T-cell (primary cell): Measurements from ENCODE around the gene ARHGEF25. TPM values are rescaled to one million over a fixed set of nuclear protein-coding genes. Genes with fewer than 3 reads are reported as not detected.

Experiments
- ATAC-seq, 4 experiments: fragments of 200-7000 bp in 3 of 4; fragments of 150-1000 bp in 1 of 4; cut with Tn5 transposase; replicated peaks in 1 of 4; 1 replicate in 3 of 4; 2 replicates in 1 of 4; pipeline ENCODE4 v1.10.0; 2021; ENCODE audit warnings: moderate library complexity in 3 of 4, mild to moderate bottlenecking in 2 of 4, moderate number of reproducible peaks in 1 of 4
- CTCF ChIA-PET, 2 donors: fragments of 300-600 bp; sonication (Branson Sonifier 250); formaldehyde crosslinking; loops; one replicate each; lab custom pipeline; 2022; ENCODE audit warnings: antibody characterized with exemption in 2 of 2; lab: Charles Lee
- POLR2A ChIA-PET, 2 donors: fragments of 300-600 bp; sonication (Branson Sonifier 250); formaldehyde crosslinking; loops; one replicate each; lab custom pipeline; 2022; ENCODE audit warnings: antibody characterized with exemption in 2 of 2; lab: Charles Lee
- DNase-seq, 35 experiments: peaks; one replicate each; pipeline versions ENCODE4 v3.0.0 to v3.0.0-alpha.2; 2013 to 2023
- H3K27ac ChIP-seq: one replicate; pipeline ENCODE4 v1.5.1; 2013; ENCODE audit warnings: low read length
- H3K27me3 ChIP-seq, 2 experiments: replicated peaks in 1 of 2; 1 replicate in 1 of 2; 2 replicates in 1 of 2; pipeline versions ENCODE4 v1.6.1 to v1.7.0; 2013; ENCODE audit warnings: low read length in 1 of 2, mixed read lengths in 1 of 2; ENCODE audit not compliant: control insufficient read depth in 2 of 2, insufficient read depth in 2 of 2; ENCODE audit errors: extremely low read depth in 1 of 2
- H3K36me3 ChIP-seq, 2 donors: 1 replicate in 1 of 2; 2 replicates in 1 of 2; pipeline versions ENCODE4 v1.6.1 to v1.7.0; 2013; ENCODE audit warnings: low read length in 1 of 2; ENCODE audit not compliant: control insufficient read depth in 2 of 2, insufficient read depth in 1 of 2; ENCODE audit errors: extremely low read depth in 1 of 2
- H3K4me1 ChIP-seq, 2 experiments: 1 replicate in 1 of 2; 2 replicates in 1 of 2; pipeline versions ENCODE4 v1.6.1 to v1.7.0; 2013; ENCODE audit warnings: low read length in 2 of 2, mixed read lengths in 1 of 2; ENCODE audit not compliant: insufficient read depth in 2 of 2, control insufficient read depth in 1 of 2; ENCODE audit errors: extremely low read depth in 1 of 2
- H3K4me3 ChIP-seq, 2 donors: 1 replicate in 1 of 2; 2 replicates in 1 of 2; pipeline versions ENCODE4 v1.5.1 to v1.7.0; 2013; ENCODE audit warnings: mild to moderate bottlenecking in 2 of 2, low read length in 1 of 2, moderate library complexity in 1 of 2; ENCODE audit not compliant: control insufficient read depth in 1 of 2; ENCODE audit errors: extremely low read depth in 1 of 2
- H3K9me3 ChIP-seq: 2 replicates; pipeline ENCODE4 v1.7.0; 2013
- H3K27ac Mint-ChIP-seq, 2 donors: one replicate each; pipeline ENCODE4 v1.8.0; 2020 to 2021; ENCODE audit warnings: mild to moderate bottlenecking in 2 of 2, mixed read lengths in 2 of 2
- H3K27me3 Mint-ChIP-seq, 2 donors: one replicate each; pipeline ENCODE4 v1.8.0; 2021 to 2022; ENCODE audit warnings: mixed read lengths in 2 of 2
- H3K36me3 Mint-ChIP-seq: one replicate; pipeline ENCODE4 v1.8.0; 2021; ENCODE audit warnings: mixed read lengths
- H3K4me1 Mint-ChIP-seq, 3 donors: one replicate each; pipeline ENCODE4 v1.8.0; 2020 to 2022; ENCODE audit warnings: mixed read lengths in 3 of 3, mild to moderate bottlenecking in 1 of 3
- H3K4me3 Mint-ChIP-seq, 3 donors: one replicate each; pipeline ENCODE4 v1.8.0; 2020 to 2022; ENCODE audit warnings: mild to moderate bottlenecking in 3 of 3, mixed read lengths in 3 of 3, moderate library complexity in 3 of 3
- H3K9me3 Mint-ChIP-seq, 3 donors: one replicate each; pipeline ENCODE4 v1.8.0; 2020 to 2022; ENCODE audit warnings: mixed read lengths in 3 of 3
- WGBS: methylation state at CpG from one replicate; pipeline ENCODE4 v1.1.5; 2013; ENCODE audit warnings: missing lambda C conversion rate; ENCODE audit not compliant: insufficient coverage; 5-methylcytosine and 5-hydroxymethylcytosine counted together
- total RNA-seq, 35 experiments: library from RNA in 6 of 35; stranded (reverse) in 6 of 35; fragments of 120-200 nt in 1 of 35; gene quantifications; one replicate each; pipeline versions ENCODE4 v1.2.1 to v1.2.4 and lab custom pipeline; 2013 to 2026

The ARHGEF25 gene
- total RNA-seq, 5 donors from 2014 or later (not counting 1 experiment from before 2014, with no cell fraction given), result 0.67 to 1.4 (median 0.84) TPM

- ATAC-seq, result no peak
- Mint-ChIP-seq H3K36me3 (peaks cover 21% of the 10 kb centered on the region), H3K27ac (peak overlapping the region in 1 of 2 donors; percentile 86), H3K9me3 (no peaks in the 10 kb centered on the region), H3K4me3 (no peak overlapping the region), H3K4me1 (peaks cover 25 to 30% (median 28%) of the 10 kb centered on the region in 3 donors), H3K27me3 (no peaks in the 10 kb centered on the region)
- ChIA-PET CTCF (interaction anchor here in 1 of 2 donors (0.6 to 3.0 kb wide), 4 partner anchors 10 to 260 kb away, joined by 3 to 28 read pairs (median 3); no protein-coding TSS in a partner anchor), POLR2A (interaction anchor here in 1 of 2 donors (0.7 kb wide), 1 partner anchor 92 kb away, joined by 3 read pairs; no protein-coding TSS in a partner anchor)
- Histone ChIP-seq H3K27ac (no peak overlapping the region), H3K4me3 (no peak overlapping the region), H3K4me1 (peaks cover 7 to 25% of the 10 kb centered on the region in 2 experiments), H3K9me3 (no peaks in the 10 kb centered on the region), H3K36me3 (peaks cover 0 to 39% of the 10 kb centered on the region in 2 donors), H3K27me3 (peaks cover 0 to 6% of the 10 kb centered on the region in 2 experiments)
- WGBS, result no CpG with 5 or more reads among the region's 4 CpGs
- no peak for DNase-seq
These were observed 18.0 kb upstream of the ARHGEF25 start for GRCh38 chr12:57593187-57593586.

GRCh38 chr12:57600395-57600794, 10.8 kb upstream of the ARHGEF25 start:
- WGBS, result no CpG with 5 or more reads among the region's 2 CpGs
- H3K9me3 ChIP-seq, result no peaks in the 10 kb centered on the region
- H3K4me1 Mint-ChIP-seq, result peaks cover 21 to 31% (median 26%) of the 10 kb centered on the region in 3 donors
- H3K4me1 ChIP-seq, result peaks cover 13 to 23% of the 10 kb centered on the region in 2 experiments
- DNase-seq (no peak), ATAC-seq (no peak)
- H3K9me3 Mint-ChIP-seq, result no peaks in the 10 kb centered on the region
- POLR2A ChIA-PET, result no interaction called here
- no peak overlapping the region for H3K4me3 ChIP-seq
- no peaks in the 10 kb centered on the region for H3K27me3 ChIP-seq
- H3K27me3 Mint-ChIP-seq, result no peaks in the 10 kb centered on the region
- H3K27ac Mint-ChIP-seq, result no peak overlapping the region
- CTCF ChIA-PET, result interaction anchor here in 1 of 2 donors (1.9 kb wide), 1 partner anchor 17 kb away, joined by 5 read pairs; no protein-coding TSS in a partner anchor
- H3K4me3 Mint-ChIP-seq, result no peak overlapping the region
- peaks cover 50% of the 10 kb centered on the region for H3K36me3 Mint-ChIP-seq
- H3K27ac ChIP-seq, result no peak overlapping the region
- peaks cover 0 to 67% of the 10 kb centered on the region in 2 donors for H3K36me3 ChIP-seq

- ATAC-seq, result no peak
- DNase-seq, result no peak
- no peaks in the 10 kb centered on the region for H3K27me3 ChIP-seq
- peaks cover 0 to 48% of the 10 kb centered on the region in 2 donors for H3K36me3 ChIP-seq
- POLR2A ChIA-PET, result no interaction called here
- H3K4me1 ChIP-seq, result peaks cover 16 to 27% of the 10 kb centered on the region in 2 experiments
- H3K4me3 ChIP-seq, result no peak overlapping the region
- H3K36me3 Mint-ChIP-seq, result peaks cover 37% of the 10 kb centered on the region
- H3K9me3 ChIP-seq, result no peaks in the 10 kb centered on the region
- H3K4me1 Mint-ChIP-seq, result peaks cover 26 to 42% (median 34%) of the 10 kb centered on the region in 3 donors
- H3K27me3 Mint-ChIP-seq, result no peaks in the 10 kb centered on the region
- peak overlapping the region; percentile 17 to 20 for H3K27ac Mint-ChIP-seq
- H3K27ac ChIP-seq, result no peak overlapping the region
- H3K4me3 Mint-ChIP-seq, result no peak overlapping the region
- H3K9me3 Mint-ChIP-seq, result no peaks in the 10 kb centered on the region
- CTCF ChIA-PET, result interaction anchor here in 1 of 2 donors (1.5 kb wide), 1 partner anchor 18 kb away, joined by 5 read pairs; no protein-coding TSS in a partner anchor
These were observed 8.7 kb upstream of the ARHGEF25 start for GRCh38 chr12:57602544-57602943.

- DNase-seq (peak in 1 of 35 experiments; percentile 30), ATAC-seq (peak in 3 of 4 experiments; percentile 27 to 63 (median 32))
- peaks cover 0 to 41% of the 10 kb centered on the region in 2 donors for H3K36me3 ChIP-seq
- H3K9me3 ChIP-seq, result no peaks in the 10 kb centered on the region
- peaks cover 16 to 27% of the 10 kb centered on the region in 2 experiments for H3K4me1 ChIP-seq
- peak overlapping the region; percentile 65 to 84 for H3K27ac Mint-ChIP-seq
- no peaks in the 10 kb centered on the region for H3K27me3 ChIP-seq
- no peaks in the 10 kb centered on the region for H3K27me3 Mint-ChIP-seq
- WGBS, result no CpG with 5 or more reads among the region's 2 CpGs
- H3K4me3 Mint-ChIP-seq, result peak overlapping the region; percentile 79 to 82 (median 81)
- H3K4me1 Mint-ChIP-seq, result peaks cover 26 to 42% (median 34%) of the 10 kb centered on the region in 3 donors
- POLR2A ChIA-PET, result interaction anchor here (0.5 to 0.6 kb wide), 3 partner anchors 12 to 390 kb away, joined by 3 to 7 read pairs (median 3); partner anchors contain the start of gene PIP4K2C (in 1 of the 2)
- CTCF ChIA-PET, result interaction anchor here (0.5 to 1.5 kb wide), 4 partner anchors 19 to 234 kb away, joined by 3 to 6 read pairs (median 4); partner anchors contain the start of gene B4GALNT1 (in 1 of the 2)
- H3K4me3 ChIP-seq, result no peak overlapping the region
- peak overlapping the region; percentile 36 for H3K27ac ChIP-seq
- H3K9me3 Mint-ChIP-seq, result no peaks in the 10 kb centered on the region
- peaks cover 34% of the 10 kb centered on the region for H3K36me3 Mint-ChIP-seq
These were observed 7.9 kb upstream of the ARHGEF25 start for GRCh38 chr12:57603324-57603723.

GRCh38 chr12:57603815-57604453, 7.3 kb upstream of the ARHGEF25 start:
- H3K36me3 Mint-ChIP-seq, result peaks cover 29% of the 10 kb centered on the region

GRCh38 chr12:57604454-57604991, 6.7 kb upstream of the ARHGEF25 start, which contains the start of gene DTX3:
TSS of gene DTX3 (plus strand) at chr12:57604824. CDS start at chr12:57606518, 1,694 bp downstream.
- H3K27me3 ChIP-seq, result no peaks in the 10 kb centered on the region
- no peaks in the 10 kb centered on the region for H3K9me3 ChIP-seq
- H3K4me3 Mint-ChIP-seq, result peak within 1 kb of the TSS; percentile 79 to 82 (median 81)
- no peaks in the 10 kb centered on the region for H3K27me3 Mint-ChIP-seq
- ChIA-PET CTCF (interaction anchor here (0.5 to 0.6 kb wide), 2 partner anchors 318 to 774 kb away, joined by 3 to 6 read pairs; no protein-coding TSS in a partner anchor), POLR2A (no interaction called here)
- H3K36me3 Mint-ChIP-seq, result peaks cover 23% of the 10 kb centered on the region
- H3K4me3 ChIP-seq, result peak within 1 kb of the TSS; percentile 68 to 74
- WGBS, result no CpG with 5 or more reads among the region's 36 CpGs
- peak within 1 kb of the TSS; percentile 70 to 90 for H3K27ac Mint-ChIP-seq
- peaks cover 0 to 31% of the 10 kb centered on the region in 2 donors for H3K36me3 ChIP-seq
- peak within 1 kb of the TSS; percentile 51 for H3K27ac ChIP-seq
- DNase-seq (peak in 19 of 35 experiments; percentile 20 to 60 (median 36)), ATAC-seq (peak; percentile 44 to 74 (median 72))
- H3K4me1 ChIP-seq, result peaks cover 16 to 27% of the 10 kb centered on the region in 2 experiments
- H3K4me1 Mint-ChIP-seq, result peaks cover 26 to 42% (median 34%) of the 10 kb centered on the region in 3 donors
- no peaks in the 10 kb centered on the region for H3K9me3 Mint-ChIP-seq

More at GRCh38 chr12:57603815-57604453, 7.3 kb upstream of the ARHGEF25 start:
- ATAC-seq, result no peak
- peaks cover 0 to 36% of the 10 kb centered on the region in 2 donors for H3K36me3 ChIP-seq
- H3K9me3 ChIP-seq, result no peaks in the 10 kb centered on the region
- Mint-ChIP-seq H3K27me3 (no peaks in the 10 kb centered on the region), H3K4me3 (peak overlapping the region; percentile 79 to 82 (median 81)), H3K4me1 (peaks cover 26 to 42% (median 34%) of the 10 kb centered on the region in 3 donors), H3K27ac (peak overlapping the region; percentile 70 to 84), H3K9me3 (no peaks in the 10 kb centered on the region)
- ChIA-PET POLR2A (interaction anchor here in 1 of 2 donors (0.5 kb wide), 1 partner anchor 376 kb away, joined by 3 read pairs; no protein-coding TSS in a partner anchor), CTCF (interaction anchor here (0.6 to 1.5 kb wide), 4 partner anchors 20 to 319 kb away, joined by 3 to 5 read pairs (median 3); no protein-coding TSS in a partner anchor)
- peak overlapping the region; percentile 68 to 74 for H3K4me3 ChIP-seq
- WGBS, result no CpG with 5 or more reads among the region's 6 CpGs
- no peaks in the 10 kb centered on the region for H3K27me3 ChIP-seq
- peaks cover 16 to 27% of the 10 kb centered on the region in 2 experiments for H3K4me1 ChIP-seq
- H3K27ac ChIP-seq, result peak overlapping the region; percentile 51
- no peak for DNase-seq
